GM18907 (cell line): ENCODE data around the gene WDR27.
"Not testable (repeated sequence)": the region's sequence is repeated elsewhere in the genome, so short reads cannot be mapped to it uniquely, and the experiment has no call there.

ENCODE experiments used
- ATAC-seq: cut with Tn5 transposase; IDR thresholded peaks from one replicate; pipeline ENCODE4 v1.9.1; 2021; ENCODE audit warnings: mild to moderate bottlenecking, moderate library complexity; ENCODE audit not compliant: unreplicated experiment

WDR27 gene

DNA sequence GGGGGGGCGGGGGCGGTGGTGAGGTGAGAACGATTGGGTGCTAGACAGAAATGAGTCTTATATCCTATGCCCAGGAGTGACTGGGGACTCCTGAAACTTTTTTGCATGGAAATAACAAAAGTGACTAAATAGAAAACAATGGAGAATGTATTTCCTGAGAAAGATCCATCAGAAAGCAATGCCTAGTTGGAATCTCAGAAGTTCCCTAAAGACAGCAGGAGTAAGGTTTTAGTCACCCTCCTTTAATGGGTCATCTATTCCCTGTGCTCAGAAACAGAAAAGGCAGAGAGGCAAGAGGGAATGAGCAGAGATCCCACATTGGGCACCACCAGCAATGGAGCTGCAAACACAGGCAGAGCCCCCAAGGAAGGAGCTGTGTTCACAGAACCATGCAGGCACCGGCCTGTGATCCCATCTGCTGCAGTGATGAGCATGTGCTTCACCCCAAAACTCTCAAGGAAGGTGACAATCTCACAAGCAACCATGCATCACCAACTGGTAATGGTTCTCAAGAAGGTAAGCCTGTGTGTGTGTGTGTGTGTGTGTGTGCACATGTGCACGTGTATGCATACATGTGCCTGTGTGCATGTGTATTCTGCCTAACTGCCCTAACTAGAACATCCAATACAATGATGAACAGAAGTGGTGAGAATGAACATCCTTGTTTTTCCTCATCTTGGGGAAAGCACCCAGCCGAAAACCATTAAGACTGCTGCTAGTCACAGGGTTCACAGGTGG, 168.4 kb downstream of the WDR27 start:
- ATAC-seq: no peak

DNA sequence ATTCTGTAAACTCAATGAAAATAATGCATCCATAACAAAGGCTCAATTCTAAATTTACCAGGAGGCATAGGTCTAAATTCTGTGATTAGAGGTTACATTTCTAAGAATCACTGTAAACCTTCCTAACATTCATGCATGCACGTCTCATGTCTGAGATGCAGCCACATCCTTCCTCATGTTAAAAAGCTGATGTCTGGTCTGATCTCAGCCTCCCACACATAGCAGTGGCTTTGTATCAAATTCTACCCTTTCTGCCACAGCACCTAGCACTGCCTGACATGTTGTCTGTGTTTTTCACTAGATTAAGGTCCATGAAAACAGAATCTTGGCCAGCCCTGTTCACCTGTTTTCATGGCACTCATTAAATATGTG, 171.1 kb downstream of the WDR27 start:
- ATAC-seq: no peak

DNA sequence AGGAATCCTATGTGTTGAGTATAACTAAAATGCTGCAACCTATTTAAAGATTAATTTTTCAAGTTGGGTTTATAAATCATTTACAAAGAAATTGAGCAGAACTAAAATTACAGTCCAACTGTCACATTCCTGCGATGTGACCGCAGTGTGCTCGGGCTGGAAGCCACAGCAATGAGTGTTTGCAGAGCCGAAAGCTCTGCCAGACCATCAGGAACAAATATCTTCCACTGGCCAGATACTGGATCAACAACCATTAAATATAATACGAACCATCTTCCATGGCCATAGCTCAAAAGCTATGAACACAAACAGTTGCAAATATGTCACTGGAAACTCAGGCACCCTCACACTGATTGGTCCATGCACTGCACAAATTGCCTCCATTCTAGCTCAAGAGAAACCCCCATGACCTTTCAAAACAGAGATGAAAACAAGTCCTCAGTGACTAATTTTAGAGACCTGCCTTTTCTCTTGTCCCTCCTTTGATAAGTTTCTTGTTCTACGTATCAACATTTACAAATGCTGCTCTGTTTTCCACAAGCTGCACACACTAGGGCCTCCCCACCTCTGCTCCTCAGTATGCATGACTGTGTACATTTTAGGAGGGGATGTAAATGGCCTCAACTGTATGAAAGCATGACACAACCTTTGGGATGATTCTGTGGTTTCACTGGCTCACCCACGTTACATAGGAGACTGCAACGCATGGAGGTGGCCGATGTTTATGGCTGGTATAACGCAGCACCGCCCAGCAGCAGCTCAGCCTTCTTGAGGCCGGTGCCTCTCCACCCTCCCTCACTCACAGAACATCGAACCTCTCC, 171.7 kb downstream of the WDR27 start:
- no peak for ATAC-seq

DNA sequence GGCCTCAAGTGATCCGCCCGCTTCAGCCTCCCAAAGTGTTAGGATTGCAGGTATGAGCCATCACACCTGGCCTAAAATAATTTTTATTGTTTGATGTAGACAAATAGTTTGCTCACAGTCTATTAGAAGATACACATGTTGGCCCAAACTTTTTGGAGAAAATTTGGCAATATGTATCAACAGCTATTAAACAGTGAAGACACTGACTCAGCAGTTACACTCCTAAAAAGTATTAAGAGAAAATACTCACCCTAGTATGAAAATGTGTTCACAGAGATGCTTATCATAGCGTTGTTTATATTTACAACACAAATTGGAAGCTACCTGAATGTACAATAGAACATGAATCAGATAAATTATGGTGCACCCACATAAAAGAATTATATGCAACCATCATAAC, 173.1 kb downstream of the WDR27 start:
- ATAC-seq: no peak

DNA sequence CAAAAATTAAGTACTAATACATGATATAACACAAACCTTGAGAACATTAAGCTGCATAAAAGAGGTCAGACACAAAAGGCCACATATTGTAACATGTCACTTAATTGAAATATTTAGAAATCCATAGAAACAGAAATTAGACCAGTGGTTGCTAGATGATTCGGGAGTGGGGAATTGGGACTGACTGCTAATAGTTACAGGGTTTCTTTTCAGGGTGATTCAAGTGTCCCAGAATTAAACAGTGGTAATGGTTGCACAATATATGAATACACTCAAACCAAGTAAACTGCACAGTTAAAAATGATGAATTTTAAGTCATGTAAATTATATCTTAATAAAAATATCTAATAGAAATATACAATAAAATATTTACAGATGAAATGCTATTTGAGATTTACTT, 174.5 kb downstream of the WDR27 start:
- no peak for ATAC-seq

DNA sequence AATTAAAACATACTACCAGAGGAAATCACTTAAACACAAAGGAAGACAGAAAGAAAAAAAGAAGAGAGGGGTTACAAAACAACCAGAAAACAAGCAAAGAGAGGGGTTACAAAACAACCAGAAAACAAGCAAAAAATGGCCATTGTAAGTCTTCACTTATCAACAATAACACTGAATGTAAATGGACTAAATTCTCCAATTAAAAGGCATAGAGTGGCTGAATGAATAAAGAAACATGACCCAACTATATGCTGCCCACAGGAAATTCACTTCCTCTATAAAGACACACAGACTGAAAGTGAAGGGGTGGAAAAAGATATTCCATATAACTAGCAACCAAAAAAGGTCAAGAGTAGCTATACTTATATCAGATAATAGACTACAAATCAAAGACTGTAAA, 180.0 kb downstream of the WDR27 start:
- no peak for ATAC-seq

DNA sequence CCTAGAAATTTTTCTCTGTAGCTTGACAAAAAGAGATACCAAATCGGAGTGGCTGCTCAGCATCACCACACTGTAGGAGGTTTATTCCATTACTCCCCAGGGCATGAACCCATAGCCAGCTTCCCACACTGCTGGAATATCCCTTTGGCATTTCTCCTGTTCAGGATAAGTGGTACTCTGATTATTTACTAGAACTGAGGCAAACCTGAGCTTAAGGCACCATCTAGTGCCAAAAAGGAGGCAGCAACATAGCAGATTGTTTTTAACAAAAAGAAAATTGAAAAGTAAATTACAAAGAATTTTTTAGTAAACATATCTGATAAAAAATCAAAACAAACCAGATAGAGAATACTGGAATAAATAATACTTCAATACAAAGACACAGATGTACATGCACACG, 181.7 kb downstream of the WDR27 start:
- ATAC-seq: no peak

DNA sequence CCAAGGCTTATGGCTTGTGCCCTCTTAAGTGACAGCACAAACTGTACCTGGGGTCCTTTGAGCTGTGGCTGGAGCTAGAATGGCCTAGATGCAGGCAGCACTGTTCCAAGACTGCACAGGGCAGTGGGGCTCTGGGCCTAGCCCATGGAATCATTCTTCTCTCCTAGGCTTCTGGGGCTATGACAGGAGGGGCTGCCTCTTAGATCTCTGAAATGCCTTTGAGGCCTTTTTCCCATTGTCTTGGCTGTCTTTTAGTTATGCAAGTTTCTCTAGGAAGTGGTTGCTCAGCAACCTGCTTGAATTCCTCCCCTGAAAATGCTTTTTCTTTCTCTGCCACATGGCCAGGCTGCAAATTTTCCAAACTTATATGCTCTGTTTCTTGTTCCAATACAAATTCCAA, 183.4 kb downstream of the WDR27 start:
- ATAC-seq: no peak

DNA sequence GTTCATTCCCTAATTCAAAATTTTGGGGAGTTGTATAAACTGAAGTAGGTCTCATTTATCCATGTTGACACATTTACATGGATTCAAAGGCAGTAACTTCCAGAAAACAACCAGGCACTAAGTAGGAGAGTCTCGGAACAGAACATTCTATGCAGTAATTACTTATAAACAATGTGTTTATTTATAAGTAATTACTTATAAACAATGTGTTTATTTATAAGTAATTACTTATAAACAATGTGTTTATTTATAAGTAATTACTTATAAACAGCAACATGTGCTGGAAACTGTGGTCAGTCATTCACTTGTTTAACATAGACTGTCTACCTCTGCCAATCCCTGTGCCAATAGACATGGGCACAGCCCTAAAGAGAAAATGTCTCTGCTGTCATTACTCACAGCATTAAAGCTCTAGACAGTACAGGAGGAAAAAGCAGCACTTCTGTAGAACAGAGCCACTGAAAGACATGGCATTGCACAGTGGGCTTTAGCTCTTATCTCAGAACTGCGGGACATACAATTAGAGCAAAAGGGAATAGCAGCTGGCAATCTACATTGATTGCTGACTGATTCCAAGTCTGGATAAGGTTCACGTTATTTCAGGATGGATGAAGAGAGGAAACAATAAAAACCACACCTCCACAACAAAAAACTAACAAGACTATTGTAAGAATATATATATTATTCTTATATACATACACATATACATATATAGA, 188.2 kb downstream of the WDR27 start:
- ATAC-seq: no peak

DNA sequence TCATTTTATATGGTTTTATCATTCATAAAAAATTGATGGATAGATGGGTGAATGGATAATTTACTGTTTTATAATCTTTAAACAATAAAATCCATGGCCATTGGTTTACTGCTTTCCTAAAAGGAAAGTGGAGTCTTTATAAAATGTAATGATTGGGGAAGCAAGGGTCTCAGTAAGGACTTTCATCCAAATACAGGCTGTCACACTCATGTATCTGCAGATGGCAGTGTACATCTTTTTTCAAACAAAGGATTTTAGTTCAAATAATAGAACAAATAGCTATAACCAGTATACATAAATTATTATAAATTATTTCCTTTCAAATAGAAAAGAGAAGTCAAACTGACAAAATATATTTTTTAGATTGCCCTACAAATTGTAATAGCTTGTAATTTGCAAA, 190.0 kb downstream of the WDR27 start:
- not testable (repeated sequence) for ATAC-seq

DNA sequence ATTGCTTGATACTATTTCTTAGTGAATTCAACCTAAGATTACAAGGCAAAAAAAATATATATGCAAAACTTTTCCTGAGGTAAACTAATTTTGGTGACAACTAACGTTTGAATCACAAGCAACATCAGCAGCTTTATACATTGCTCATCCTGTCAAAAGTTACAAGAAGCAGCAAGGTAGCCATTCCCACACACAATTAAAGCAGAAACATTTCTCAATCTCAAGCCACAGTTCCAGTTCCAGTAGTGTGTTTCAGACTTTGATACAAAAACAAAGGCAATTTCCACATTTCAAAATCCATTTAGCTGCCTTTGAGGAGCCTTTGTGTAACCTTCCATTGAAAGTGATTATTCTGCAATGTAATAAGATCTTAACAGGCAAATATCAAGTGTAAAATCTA, 191.0 kb downstream of the WDR27 start:
- ATAC-seq: no peak

DNA sequence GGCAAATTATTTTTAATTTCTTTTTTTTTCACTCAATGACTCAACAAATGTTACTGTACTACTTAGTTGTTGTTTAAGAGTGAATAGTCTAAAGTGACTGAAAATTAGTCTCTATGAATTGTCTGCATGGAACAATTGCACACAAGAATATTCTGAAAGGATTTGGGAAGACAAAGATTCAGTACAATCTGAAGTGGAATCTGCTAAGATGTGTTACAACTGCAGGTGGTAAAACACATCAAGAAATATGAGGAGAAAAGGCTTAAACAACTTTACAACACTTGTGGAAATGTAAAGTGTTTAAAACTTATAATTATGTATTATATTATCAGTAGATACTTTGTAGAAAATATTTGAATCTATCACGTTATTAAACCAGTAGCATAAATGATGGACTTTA, 193.4 kb downstream of the WDR27 start:
- no peak for ATAC-seq

DNA sequence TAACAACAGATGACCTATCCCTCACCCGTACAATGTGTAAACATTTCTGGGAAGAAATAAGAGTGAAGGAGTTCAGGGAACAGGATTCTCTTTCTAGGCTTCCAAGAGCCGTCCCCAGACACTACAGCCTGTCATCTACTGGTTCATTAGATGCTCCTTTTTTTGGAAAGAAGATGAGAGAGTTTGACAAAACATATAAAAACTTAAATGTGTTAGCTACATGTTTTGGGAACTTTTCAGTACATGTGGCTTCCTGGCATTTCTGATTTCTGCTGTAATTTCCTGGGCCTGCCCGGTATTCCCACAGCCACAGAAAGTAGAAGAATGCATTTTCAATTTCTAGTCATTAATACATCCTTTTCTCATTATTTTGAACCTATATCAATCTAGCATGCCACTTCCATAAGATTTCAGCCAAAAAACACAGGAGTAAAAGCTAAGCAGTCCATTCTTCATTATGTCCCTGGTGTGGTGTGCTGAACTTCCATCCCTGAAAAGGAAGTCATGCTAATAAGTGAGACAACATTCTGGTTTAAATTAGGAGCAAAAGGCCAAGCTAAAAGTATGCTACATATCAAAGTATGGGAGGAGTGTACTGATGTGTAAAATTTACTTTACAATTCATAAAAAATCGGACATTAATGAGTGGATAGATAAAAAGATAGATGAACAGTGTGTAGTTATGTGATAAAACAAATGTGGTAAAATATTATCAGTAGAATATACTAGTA, 198.2 kb downstream of the WDR27 start:
- no peak for ATAC-seq

DNA sequence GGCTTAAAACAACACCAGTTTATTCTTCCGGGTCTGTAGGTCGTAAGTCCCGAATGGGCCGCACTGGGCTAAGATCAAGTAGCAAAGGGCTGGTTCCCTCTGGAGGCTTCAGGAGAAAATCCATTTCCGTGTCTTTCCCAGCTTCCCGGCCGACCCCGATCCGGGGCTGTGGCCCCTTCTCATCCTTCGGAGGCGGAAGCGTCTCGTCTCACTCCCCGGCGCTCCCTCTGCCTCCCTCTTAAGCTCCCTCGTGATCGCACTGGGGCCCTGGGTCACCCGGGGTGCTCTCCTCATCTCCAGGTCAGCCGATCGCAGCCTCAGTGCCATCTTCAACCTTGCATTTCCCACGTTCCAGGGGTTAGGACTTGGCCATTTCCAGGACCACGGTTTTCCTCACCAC, 199.4 kb downstream of the WDR27 start:
- no peak for ATAC-seq

DNA sequence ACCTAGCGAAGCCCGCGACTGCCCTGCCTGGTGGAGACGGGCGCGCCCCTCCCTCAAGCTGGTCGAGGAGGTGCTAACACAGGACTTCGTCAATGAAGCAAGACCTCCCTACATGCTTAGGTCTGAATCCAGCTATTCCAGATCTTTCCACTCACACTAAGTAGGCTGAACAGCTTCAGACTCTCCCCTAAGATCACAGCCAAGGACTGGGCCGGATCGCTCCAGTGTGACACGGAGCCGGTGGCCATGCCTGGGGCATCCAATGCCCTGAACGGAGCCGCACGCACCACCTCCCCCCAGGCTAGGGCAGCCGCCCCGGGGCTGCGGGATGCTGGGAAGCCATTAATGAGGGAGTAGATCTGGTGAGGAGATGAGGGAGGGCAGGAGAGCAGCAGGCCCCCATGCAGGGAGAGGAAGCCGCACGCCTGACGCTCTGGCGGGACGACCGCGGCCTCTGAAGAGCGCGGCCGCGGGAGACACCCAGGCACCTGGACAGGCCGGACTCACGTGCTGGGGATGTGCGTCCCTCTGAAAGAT, 200.0 kb downstream of the WDR27 start:
- ATAC-seq: no peak

DNA sequence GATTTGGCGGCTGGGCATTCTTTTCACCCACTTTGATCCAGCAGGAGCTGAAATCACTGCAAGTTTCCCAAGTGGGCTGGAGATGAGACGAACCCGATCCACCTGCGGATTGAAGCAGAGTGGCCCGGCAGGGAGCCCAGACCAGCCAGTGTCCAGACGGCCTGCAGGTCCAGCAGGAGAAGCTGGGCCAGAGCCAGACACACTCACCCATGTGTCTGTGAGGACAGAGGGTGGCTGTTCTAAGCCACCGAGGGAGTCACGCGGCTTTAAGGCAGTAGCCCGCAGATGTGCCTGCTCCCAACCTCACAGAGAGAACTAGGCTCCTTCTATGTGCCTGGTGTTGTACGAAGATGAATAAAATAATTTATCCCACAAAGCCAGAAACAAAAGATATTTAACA, 200.7 kb downstream of the WDR27 start:
- no peak for ATAC-seq

DNA sequence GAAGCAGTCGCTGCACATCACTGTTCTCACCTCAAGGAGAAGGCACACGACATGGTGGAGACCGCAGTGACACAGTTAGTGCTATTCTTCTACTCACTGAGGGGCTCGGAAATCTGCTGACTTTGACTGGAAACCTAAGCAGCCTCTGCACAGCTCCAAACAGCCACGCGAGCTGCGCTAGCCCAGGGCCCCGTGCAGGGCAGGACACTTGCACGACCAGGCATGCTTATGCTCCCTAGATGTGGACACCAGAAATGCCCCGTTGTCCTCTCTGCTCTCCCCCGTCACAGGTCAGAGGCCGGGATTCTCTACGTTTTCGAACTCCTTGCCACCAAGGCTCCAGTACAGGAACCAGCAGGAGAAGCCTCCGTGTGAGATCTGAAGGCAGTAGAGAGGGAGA, 201.1 kb downstream of the WDR27 start:
- ATAC-seq: no peak

DNA sequence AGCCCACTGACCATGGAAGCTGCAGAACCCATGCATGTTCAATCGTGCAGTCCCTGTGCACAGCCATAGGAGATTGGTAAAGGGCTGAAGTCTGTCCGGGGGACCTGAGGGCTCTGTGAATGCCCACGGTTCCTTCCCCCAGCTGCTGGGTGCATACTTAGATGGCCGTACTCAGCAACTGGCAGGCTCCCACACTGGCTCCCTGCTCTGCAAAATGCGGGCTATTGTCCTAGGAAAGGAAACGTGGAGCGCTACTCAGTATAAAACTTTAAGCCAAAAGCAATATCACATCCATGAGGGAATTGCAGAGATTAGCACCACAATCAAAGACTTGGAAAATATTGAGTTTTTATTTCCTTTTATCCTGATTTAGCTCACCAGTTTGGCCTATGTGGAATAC, 202.0 kb downstream of the WDR27 start:
- no peak for ATAC-seq

DNA sequence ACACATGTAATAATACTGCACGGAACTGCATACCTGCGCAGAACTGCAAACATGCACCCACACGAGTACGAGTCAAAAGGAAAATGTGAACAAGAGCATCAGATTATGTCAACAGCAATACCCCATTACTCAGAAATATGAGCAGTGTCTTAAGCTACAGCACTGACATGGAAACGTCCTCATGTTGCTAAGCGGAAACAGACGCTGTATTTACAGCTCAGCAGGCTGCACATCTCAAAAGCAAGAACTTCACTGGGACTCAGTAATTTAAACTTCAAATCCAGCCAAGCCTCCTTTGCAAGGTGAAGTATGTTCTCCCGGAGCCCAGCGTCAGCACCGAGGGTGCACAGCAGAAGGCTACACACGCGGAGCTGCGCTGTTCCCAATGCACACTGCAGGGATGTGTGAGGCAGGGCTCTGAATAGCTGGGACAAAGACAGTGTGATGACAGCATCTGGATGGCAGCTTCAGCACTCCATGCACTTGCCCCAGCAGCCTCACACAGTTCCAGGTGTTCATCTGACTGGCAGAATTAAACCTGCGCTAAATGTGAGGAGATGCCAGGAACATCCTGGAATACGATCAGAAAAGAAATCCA, 202.8 kb downstream of the WDR27 start:
- no peak for ATAC-seq

DNA sequence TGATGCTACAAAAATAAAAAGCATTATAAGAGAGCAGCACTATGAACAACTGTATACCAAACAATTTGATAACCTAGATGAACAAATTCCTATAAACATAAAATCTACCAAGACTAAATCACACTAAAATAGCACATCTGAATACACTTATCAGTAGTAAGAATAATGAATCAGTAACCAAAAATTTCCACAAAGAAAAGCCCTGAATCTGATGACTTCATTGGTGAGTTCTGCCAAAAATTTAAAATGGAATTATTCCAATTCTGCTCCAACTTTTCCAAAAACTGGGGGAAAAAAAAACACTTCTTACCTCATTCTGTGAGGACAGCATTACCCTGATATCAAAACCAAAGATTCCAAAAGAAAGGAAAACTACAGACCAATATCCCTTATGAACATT, 206.2 kb downstream of the WDR27 start:
- no peak for ATAC-seq

DNA sequence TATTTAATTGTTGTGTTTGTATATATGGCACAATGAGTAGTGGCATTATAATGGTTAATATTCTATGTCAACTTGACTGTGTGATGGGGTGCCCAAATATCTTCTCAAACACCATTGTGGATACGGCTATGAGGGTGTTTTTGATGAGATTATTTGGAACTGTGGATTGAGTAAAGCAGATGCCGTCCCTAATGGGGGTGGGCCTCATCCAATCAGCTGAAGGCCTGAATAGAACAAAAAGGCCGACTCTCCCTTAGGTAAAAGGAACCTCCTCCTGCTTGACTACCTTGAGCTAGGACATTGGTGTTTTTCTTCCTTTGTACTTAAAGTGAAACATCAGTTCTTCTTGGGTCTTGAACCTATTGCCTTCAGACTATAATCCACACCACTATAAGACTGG, 207.8 kb downstream of the WDR27 start:
- ATAC-seq: no peak
